ENCODE results near the gene NTRK3. TPM values are rescaled to one million over a fixed set of nuclear protein-coding genes. Genes with fewer than 3 reads are reported as not detected.

Gene NTRK3
- total and polyA plus RNA-seq, 2 donors (not counting 3 experiments of a cell fraction or from before 2014, with no cell fraction given): not detected

DNA sequence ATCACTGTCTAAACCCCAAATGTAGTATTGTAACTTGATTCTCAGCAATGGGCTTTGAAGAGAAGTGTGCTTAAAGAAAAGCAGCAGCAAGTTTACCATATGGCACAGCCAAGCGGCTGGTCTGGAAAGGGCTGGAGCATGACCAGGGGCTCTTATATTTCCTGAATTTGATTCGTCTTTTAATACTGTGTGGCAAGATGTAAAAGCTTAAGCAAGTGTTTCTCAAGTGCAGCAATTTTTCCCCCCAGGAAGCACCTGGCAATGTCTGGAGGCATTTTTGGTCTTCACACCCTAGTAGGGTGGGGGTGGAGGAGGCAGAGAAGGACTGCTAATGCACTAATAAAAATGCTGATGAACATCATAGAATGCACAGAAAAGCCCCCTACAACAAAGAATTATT, 397.9 kb downstream of the NTRK3 start:
- Histone ChIP-seq H3K36me3 (ENCODE audit: control insufficient read depth in 2 of 2, extremely low read depth in 1 of 2, insufficient read depth in 2 of 2, low read length in 2 of 2) (no peaks in the 10 kb centered on the region), H3K27me3 (ENCODE audit: control insufficient read depth in 2 of 2, insufficient read depth in 2 of 2, low read length in 2 of 2) (no peaks in the 10 kb centered on the region), H3K4me1 (ENCODE audit: control insufficient read depth, extremely low read depth, insufficient read depth, low read length) (no peaks in the 10 kb centered on the region), H2AFZ (ENCODE audit: low read depth, low read length) (no peak overlapping the region), H4K20me1 (replicated peaks; ENCODE audit: control insufficient read depth, extremely low read depth, insufficient read depth, low read length) (no peaks in the 10 kb centered on the region), H3K9me1 (replicated peaks; ENCODE audit: control insufficient read depth, extremely low read depth, insufficient read depth, low read length) (no peaks in the 10 kb centered on the region), H3K27ac (ENCODE audit: insufficient read depth, low read depth, low read length) (no peak overlapping the region), H3K4me2 (ENCODE audit: insufficient read depth, low read length) (no peak overlapping the region), H3K79me2 (ENCODE audit: control insufficient read depth, insufficient read depth, low read length) (no peaks in the 10 kb centered on the region), H3K4me3 (replicated peaks in 1 of 3; ENCODE audit: insufficient read depth in 1 of 3, low read depth in 1 of 3, low read length in 3 of 3) (no peak overlapping the region), H3K9ac (replicated peaks; ENCODE audit: extremely low read depth, insufficient read depth, low read length) (no peak overlapping the region), H3K9me3 (replicated peaks; ENCODE audit: control insufficient read depth, insufficient read depth, low read length) (peaks cover 2% of the 10 kb centered on the region)
- no TSS peak for BruUV-seq (replicated peaks)
- no peak for DNase-seq (ENCODE audit: low read depth, low spot score)
- intact Hi-C loops (cut with micrococcal nuclease): loop anchor here (10.0 kb wide), 1 partner anchor 1734 kb away; no protein-coding TSS in a partner anchor
- ChIA-PET CTCF (no interaction called here), POLR2A (no interaction called here)
- dilution Hi-C loops (cut with MboI; ENCODE audit: extremely low pct_ligation_motif_present, low sequenced_read_pairs): no loop called here
- no peak for FAIRE-seq
- no peak for TF ChIP-seq EZH2 (IDR thresholded peaks at IDR 0.05; ENCODE audit: borderline replicate concordance, low read depth, low read length, severe bottlenecking)
- TF ChIP-seq GATA2 (IDR thresholded peaks at IDR 0.05; ENCODE audit: insufficient read depth, insufficient read length, low read depth, low read length): no peak
- no peak for TF ChIP-seq POLR2A (IDR thresholded peaks at IDR 0.05; ENCODE audit: low read depth, low read length)
- TF ChIP-seq MYC (IDR thresholded peaks at IDR 0.05; ENCODE audit: low read depth, low read length): no peak
- TF ChIP-seq, protein P1, sequence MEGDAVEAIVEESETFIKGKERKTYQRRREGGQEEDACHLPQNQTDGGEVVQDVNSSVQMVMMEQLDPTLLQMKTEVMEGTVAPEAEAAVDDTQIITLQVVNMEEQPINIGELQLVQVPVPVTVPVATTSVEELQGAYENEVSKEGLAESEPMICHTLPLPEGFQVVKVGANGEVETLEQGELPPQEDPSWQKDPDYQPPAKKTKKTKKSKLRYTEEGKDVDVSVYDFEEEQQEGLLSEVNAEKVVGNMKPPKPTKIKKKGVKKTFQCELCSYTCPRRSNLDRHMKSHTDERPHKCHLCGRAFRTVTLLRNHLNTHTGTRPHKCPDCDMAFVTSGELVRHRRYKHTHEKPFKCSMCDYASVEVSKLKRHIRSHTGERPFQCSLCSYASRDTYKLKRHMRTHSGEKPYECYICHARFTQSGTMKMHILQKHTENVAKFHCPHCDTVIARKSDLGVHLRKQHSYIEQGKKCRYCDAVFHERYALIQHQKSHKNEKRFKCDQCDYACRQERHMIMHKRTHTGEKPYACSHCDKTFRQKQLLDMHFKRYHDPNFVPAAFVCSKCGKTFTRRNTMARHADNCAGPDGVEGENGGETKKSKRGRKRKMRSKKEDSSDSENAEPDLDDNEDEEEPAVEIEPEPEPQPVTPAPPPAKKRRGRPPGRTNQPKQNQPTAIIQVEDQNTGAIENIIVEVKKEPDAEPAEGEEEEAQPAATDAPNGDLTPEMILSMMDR (IDR thresholded peaks at IDR 0.05; ENCODE audit: extremely low read depth in 1 of 2, insufficient read depth in 1 of 2, low read depth in 1 of 2, low read length in 2 of 2): no peak
- no peak for TF ChIP-seq POLR2AphosphoS5 (IDR thresholded peaks at IDR 0.05; ENCODE audit: insufficient read depth, low read depth, low read length)
- no peak for TF ChIP-seq JUN (IDR thresholded peaks at IDR 0.05; ENCODE audit: borderline replicate concordance, insufficient read depth, insufficient read length, low read depth)
- TF ChIP-seq FOS (IDR thresholded peaks at IDR 0.05; ENCODE audit: borderline replicate concordance, insufficient read depth, low read length): no peak
- TF ChIP-seq, protein P2, sequence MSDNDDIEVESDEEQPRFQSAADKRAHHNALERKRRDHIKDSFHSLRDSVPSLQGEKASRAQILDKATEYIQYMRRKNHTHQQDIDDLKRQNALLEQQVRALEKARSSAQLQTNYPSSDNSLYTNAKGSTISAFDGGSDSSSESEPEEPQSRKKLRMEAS (IDR thresholded peaks at IDR 0.05; ENCODE audit: insufficient read depth, insufficient read length): no peak

All from endothelial cell of umbilical vein (primary cell).